HG03571 (cell line): Measurements from ENCODE around the gene CNTN5.

Experiments used
- ATAC-seq: cut with Tn5 transposase; IDR thresholded peaks from one replicate; pipeline ENCODE4 v1.9.1; 2021; ENCODE audit not compliant: unreplicated experiment

The CNTN5 gene

DNA sequence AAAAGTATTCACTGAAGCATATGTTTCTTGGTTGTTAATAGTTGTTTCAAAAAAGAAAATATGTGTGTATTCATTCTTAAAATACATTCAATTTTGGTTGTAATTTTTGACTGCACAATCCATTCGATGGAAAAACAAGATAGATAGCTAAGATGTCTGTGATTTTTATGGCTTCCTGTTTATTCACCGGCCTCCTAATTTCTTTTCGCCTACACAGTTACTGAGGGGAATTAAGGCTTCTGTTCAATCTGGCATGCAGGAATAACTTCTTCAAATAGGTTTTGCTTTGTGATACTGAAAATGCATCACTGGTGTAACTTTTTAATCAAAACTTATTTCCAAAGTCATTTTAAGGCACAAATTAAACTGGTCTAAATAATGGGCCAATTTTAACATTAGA is 1375.5 kb downstream of the CNTN5 start:
- no peak for ATAC-seq

- no peak for ATAC-seq
Measured at GRCh38 chr11:100397401-100397800, 1376.7 kb downstream of the CNTN5 start.

GRCh38 chr11:100403816-100404215 is 1383.1 kb downstream of the CNTN5 start:
- ATAC-seq = no peak

- no peak for ATAC-seq
Measured at GRCh38 chr11:100404907-100405306, 1384.2 kb downstream of the CNTN5 start.
